Testis (tissue), 2 donors: Measurements from ENCODE around the gene SLCO4A1.

Experiments used
- POLR2A ChIP-seq: fragments of 450-650 bp; IDR thresholded peaks from one replicate; pipeline ENCODE4 v1.6.1; 2017; ENCODE audit warnings: antibody characterized with exemption, mild to moderate bottlenecking, moderate library complexity
- TF ChIP-seq, protein P1 (sequence below), 3 experiments: fragments of 450-650 bp in 2 of 3; fragments of 200-600 bp in 1 of 3; sonication (generic) in 1 of 3; IDR thresholded peaks; one replicate each; pipeline ENCODE4 v1.5.1; 2016 to 2019; ENCODE audit warnings: antibody characterized with exemption in 3 of 3, mild to moderate bottlenecking in 2 of 3, moderate library complexity in 1 of 3

GRCh38 chr20:62657589-62657942 lies 15.3 kb downstream of the SLCO4A1 start:
- TF ChIP-seq, protein P1, sequence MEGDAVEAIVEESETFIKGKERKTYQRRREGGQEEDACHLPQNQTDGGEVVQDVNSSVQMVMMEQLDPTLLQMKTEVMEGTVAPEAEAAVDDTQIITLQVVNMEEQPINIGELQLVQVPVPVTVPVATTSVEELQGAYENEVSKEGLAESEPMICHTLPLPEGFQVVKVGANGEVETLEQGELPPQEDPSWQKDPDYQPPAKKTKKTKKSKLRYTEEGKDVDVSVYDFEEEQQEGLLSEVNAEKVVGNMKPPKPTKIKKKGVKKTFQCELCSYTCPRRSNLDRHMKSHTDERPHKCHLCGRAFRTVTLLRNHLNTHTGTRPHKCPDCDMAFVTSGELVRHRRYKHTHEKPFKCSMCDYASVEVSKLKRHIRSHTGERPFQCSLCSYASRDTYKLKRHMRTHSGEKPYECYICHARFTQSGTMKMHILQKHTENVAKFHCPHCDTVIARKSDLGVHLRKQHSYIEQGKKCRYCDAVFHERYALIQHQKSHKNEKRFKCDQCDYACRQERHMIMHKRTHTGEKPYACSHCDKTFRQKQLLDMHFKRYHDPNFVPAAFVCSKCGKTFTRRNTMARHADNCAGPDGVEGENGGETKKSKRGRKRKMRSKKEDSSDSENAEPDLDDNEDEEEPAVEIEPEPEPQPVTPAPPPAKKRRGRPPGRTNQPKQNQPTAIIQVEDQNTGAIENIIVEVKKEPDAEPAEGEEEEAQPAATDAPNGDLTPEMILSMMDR (IDR thresholded peaks at IDR 0.05): no peak
- TF ChIP-seq POLR2A: no peak
